Heart left ventricle (tissue), 16 donors: ENCODE measurements around the gene EIF4A3. TPM values are rescaled to one million over a fixed set of nuclear protein-coding genes. Genes with fewer than 3 reads are reported as not detected.

ENCODE experiments used
- ATAC-seq, 4 donors: fragments of 200-7000 bp; cut with Tn5 transposase; one replicate each; pipeline ENCODE4 v1.9.1; 2020 to 2022; ENCODE audit warnings: moderate library complexity in 4 of 4, mild to moderate bottlenecking in 3 of 4, moderate number of reproducible peaks in 1 of 4
- DNase-seq, 5 donors: peaks; one replicate each; pipeline ENCODE4 v3.0.0-alpha.2; 2020
- H3K27ac ChIP-seq, 12 donors: fragments of 200-600 bp; sonication (generic) in 4 of 12; one replicate each; pipeline versions ENCODE4 v1.5.0 to v1.8.0; 2016 to 2022; ENCODE audit warnings: mild to moderate bottlenecking in 2 of 12
- H3K27me3 ChIP-seq, 9 donors: fragments of 200-600 bp; sonication (generic) in 2 of 9; one replicate each; pipeline versions ENCODE4 v1.5.1 to v1.8.0; 2016 to 2022; ENCODE audit warnings: mild to moderate bottlenecking in 3 of 9
- H3K36me3 ChIP-seq, 9 donors: fragments of 200-600 bp; sonication (generic) in 2 of 9; one replicate each; pipeline versions ENCODE4 v1.5.0 to v1.8.0; 2018 to 2022; ENCODE audit warnings: mild to moderate bottlenecking in 2 of 9
- H3K4me1 ChIP-seq, 12 donors: fragments of 200-600 bp; sonication (generic) in 4 of 12; one replicate each; pipeline versions ENCODE4 v1.5.0 to v1.8.0; 2016 to 2022; ENCODE audit warnings: mild to moderate bottlenecking in 3 of 12
- H3K4me3 ChIP-seq, 12 donors: fragments of 200-600 bp; sonication (generic) in 4 of 12; one replicate each; pipeline versions ENCODE4 v1.5.0 to v1.8.0; 2017 to 2022; ENCODE audit warnings: mild to moderate bottlenecking in 9 of 12, moderate library complexity in 4 of 12
- H3K9me3 ChIP-seq, 12 donors: fragments of 200-600 bp; sonication (generic) in 4 of 12; one replicate each; pipeline versions ENCODE4 v1.5.0 to v1.8.0; 2016 to 2022; ENCODE audit warnings: mild to moderate bottlenecking in 1 of 12
- CTCF ChIP-seq, 12 donors: fragments of 200-600 bp; sonication (generic) in 4 of 12; IDR thresholded peaks; one replicate each; pipeline versions ENCODE4 v1.5.0 to v1.8.0; 2018 to 2022; ENCODE audit warnings: antibody characterized with exemption in 12 of 12, mild to moderate bottlenecking in 5 of 12
- POLR2A ChIP-seq, 2 donors: fragments of 450-650 bp; IDR thresholded peaks; one replicate each; pipeline ENCODE4 v1.6.1; 2017; ENCODE audit warnings: antibody characterized with exemption in 2 of 2, mild to moderate bottlenecking in 2 of 2, moderate library complexity in 2 of 2
- WGBS, 4 donors: extraction: QIAGEN DNeasy Blood & Tissue Kit in 2 of 4; methylation state at CpG; one replicate each; pipeline versions ENCODE4 v1.1.5 to v1.1.7; 2013 to 2018; 5-methylcytosine and 5-hydroxymethylcytosine counted together
- intact Hi-C, 10 donors: fragments of 100-400 bp; cut with DNase I; formaldehyde crosslinking; loops; one replicate each; pipeline versions ENCODE4 v1.11.1 to v1.14.2; 2022
- polyA plus RNA-seq, 2 donors: library from polyadenylated mRNA; stranded (reverse); fragments of 200-250 nt; gene quantifications; one replicate each; pipeline ENCODE4 v1.2.3, GENCODE V29; 2013
- total RNA-seq, 9 donors: library from RNA; depleted of rRNA in 2 of 9; stranded (reverse); fragments of >200 nt in 2 of 9; fragmentation: NEBNext Ultra II Directional in 3 of 9; extraction: Animal tissue kit (Norgen Biotek cat#: 25700) in 3 of 9; gene quantifications; one replicate each; pipeline versions ENCODE4 v1.1.0 to v1.2.4, GENCODE V29; 2016 to 2023
- donor health status: ischemic (EF 13 %, LVEDD 7.1; RV severe dilation, severe dysfunction).
- donor health status: healthy with polysubstance abuse.
- donor health status: DM: no; HTN: yes; CAD: no.
- donor health status: DM: no; HTN: no; CAD: no.
- donor health status: ischemic (EF 25% LVEDD 6.9; RV normal size, moderate dysfunction).
- donor health status: ischemic (EF 25% LVEDD 5.7; RV mildly dilated, moderate dysfunction).
- donor health status: healthy.
- donor health status: DM: yes; HTN: yes; CAD: no.
- donor health status: ischemic (EF 35%, LVEDD 5.7; RV mildly dilated, moderate dysfunction).
- donor health status: nonischemic (EF 11% LVEDD 7.7; RV severe dilation, severe dysfunction).
- donor health status: DM: yes; HTN: yes; CAD: no.
- donor health status: PGD.
- donor health status: ischemic (EF 29% LVEDD 5.4; RV normal size, mild dysfunction).
- donor health status: nonischemic (EF 23%, LVEDD 6.1; RV moderate dilation, normal function).

The EIF4A3 gene
- total and polyA plus RNA-seq, 11 donors, result 17.8 to 57.5 (median 31.6) TPM

- Histone ChIP-seq H3K4me3 (no peak overlapping the region), H3K4me1 (no peaks in the 10 kb centered on the region), H3K36me3 (no peaks in the 10 kb centered on the region), H3K27me3 (peaks cover 0 to 4% (median 0%) of the 10 kb centered on the region in 9 donors), H3K9me3 (no peaks in the 10 kb centered on the region), H3K27ac (no peak overlapping the region)
- 84 to 90% (median 87%) methylated on average over 5 of the region's 5 CpGs for WGBS, 4 donors
- TF ChIP-seq POLR2A (IDR thresholded peaks at IDR 0.05) (no peak), CTCF (IDR thresholded peaks at IDR 0.05) (no peak)
- ATAC-seq (no peak), DNase-seq (no peak)
- intact Hi-C loops, result no loop called here
Measured at GRCh38 chr17:80169107-80169506, 22.2 kb upstream of the EIF4A3 start.

GRCh38 chr17:80168371-80168770 lies 21.4 kb upstream of the EIF4A3 start:
- Histone ChIP-seq H3K9me3 (no peaks in the 10 kb centered on the region), H3K36me3 (no peaks in the 10 kb centered on the region), H3K27me3 (peaks cover 0 to 4% (median 0%) of the 10 kb centered on the region in 9 donors), H3K4me1 (no peaks in the 10 kb centered on the region), H3K4me3 (no peak overlapping the region), H3K27ac (no peak overlapping the region)
- intact Hi-C loops, result no loop called here
- 59 to 83% (median 74%) methylated on average over 5 of the region's 5 CpGs for WGBS, 4 donors
- TF ChIP-seq CTCF (IDR thresholded peaks at IDR 0.05) (no peak), POLR2A (IDR thresholded peaks at IDR 0.05) (no peak)
- no peak for ATAC-seq
- DNase-seq, result no peak

GRCh38 chr17:80166446-80166845 lies 19.5 kb upstream of the EIF4A3 start:
- intact Hi-C loops, result no loop called here
- WGBS, 4 donors, result 86 to 93% (median 89%) methylated on average over 6 of the region's 6 CpGs
- ATAC-seq, result no peak

GRCh38 chr17:80164185-80164584 lies 17.3 kb upstream of the EIF4A3 start:
- intact Hi-C loops, result no loop called here
- Histone ChIP-seq H3K4me1 (no peaks in the 10 kb centered on the region), H3K36me3 (no peaks in the 10 kb centered on the region), H3K4me3 (no peak overlapping the region), H3K9me3 (no peaks in the 10 kb centered on the region), H3K27me3 (peaks cover 0 to 4% (median 0%) of the 10 kb centered on the region in 9 donors), H3K27ac (no peak overlapping the region)
- no peak for DNase-seq
- ATAC-seq, result no peak
- 79 to 87% (median 84%) methylated on average over 11 of the region's 11 CpGs for WGBS, 4 donors
- TF ChIP-seq POLR2A (IDR thresholded peaks at IDR 0.05) (no peak), CTCF (IDR thresholded peaks at IDR 0.05) (no peak)

More at GRCh38 chr17:80166446-80166845, 19.5 kb upstream of the EIF4A3 start:
- Histone ChIP-seq H3K4me3 (no peak overlapping the region), H3K4me1 (no peaks in the 10 kb centered on the region), H3K9me3 (no peaks in the 10 kb centered on the region), H3K27ac (no peak overlapping the region), H3K36me3 (no peaks in the 10 kb centered on the region), H3K27me3 (peaks cover 0 to 4% (median 0%) of the 10 kb centered on the region in 9 donors)
- no peak for TF ChIP-seq CTCF (IDR thresholded peaks at IDR 0.05)
- TF ChIP-seq POLR2A (IDR thresholded peaks at IDR 0.05), result no peak
- no peak for DNase-seq
